HEK293 (cell line): ENCODE data around the gene HARS1.
A peak's percentile ranks its signal among the peaks of the same experiment; 100 is the strongest.

ENCODE experiments used
- GFI1B ChIP-seq: fragments of 450-650 bp; formaldehyde crosslinking; IDR thresholded peaks from 2 replicates; pipeline ENCODE4 v1.5.1; 2016; ENCODE audit warnings: missing biosample characterization, missing genetic modification characterization
- GLI2 ChIP-seq: fragments of 450-650 bp; formaldehyde crosslinking; IDR thresholded peaks from 2 replicates; pipeline ENCODE4; 2017; ENCODE audit warnings: missing biosample characterization, missing genetic modification characterization, low read depth, borderline replicate concordance
- GLI4 ChIP-seq: fragments of 450-650 bp; formaldehyde crosslinking; IDR thresholded peaks from 2 replicates; pipeline ENCODE4 v1.5.1; 2016; ENCODE audit warnings: missing biosample characterization, missing genetic modification characterization
- HOXC10 ChIP-seq: sonication (generic); formaldehyde crosslinking; IDR thresholded peaks from 2 replicates; pipeline ENCODE4 v1.8.1; 2023; ENCODE audit warnings: mild to moderate bottlenecking, missing genetic modification reagents
- MEIS1 ChIP-seq: sonication (generic); formaldehyde crosslinking; IDR thresholded peaks from 2 replicates; pipeline ENCODE4 v1.8.1; 2022; ENCODE audit warnings: missing genetic modification reagents, mild to moderate bottlenecking, borderline replicate concordance
- PRDM1 ChIP-seq: fragments of 450-650 bp; formaldehyde crosslinking; IDR thresholded peaks from 2 replicates; pipeline ENCODE4; 2016; ENCODE audit warnings: missing biosample characterization, missing genetic modification characterization
- SALL2 ChIP-seq: fragments of 450-650 bp; formaldehyde crosslinking; IDR thresholded peaks from 2 replicates; pipeline ENCODE4 v1.5.0; 2017; ENCODE audit warnings: missing biosample characterization, mild to moderate bottlenecking, missing genetic modification characterization, borderline replicate concordance
- ZNF121 ChIP-seq: fragments of 450-650 bp; formaldehyde crosslinking; IDR thresholded peaks from 2 replicates; pipeline ENCODE4 v1.5.1; 2016; ENCODE audit warnings: missing biosample characterization, missing genetic modification characterization
- ZNF132 ChIP-seq: fragments of 450-650 bp; formaldehyde crosslinking; IDR thresholded peaks from 2 replicates; pipeline ENCODE4 v1.5.1; 2017; ENCODE audit warnings: missing biosample characterization, missing genetic modification characterization, borderline replicate concordance
- ZNF133 ChIP-seq: fragments of 450-650 bp; formaldehyde crosslinking; IDR thresholded peaks from 2 replicates; pipeline ENCODE4 v1.5.1; 2016; ENCODE audit warnings: missing biosample characterization, missing genetic modification characterization
- ZNF174 ChIP-seq: fragments of 450-650 bp; formaldehyde crosslinking; IDR thresholded peaks from 2 replicates; pipeline ENCODE4 v1.5.0; 2017; ENCODE audit warnings: missing biosample characterization, mild to moderate bottlenecking, missing genetic modification characterization
- ZNF391 ChIP-seq: fragments of 450-650 bp; formaldehyde crosslinking; IDR thresholded peaks from 2 replicates; pipeline ENCODE4 v1.5.1; 2016; ENCODE audit warnings: low read depth, missing biosample characterization, missing genetic modification characterization, borderline replicate concordance
- ZNF394 ChIP-seq: fragments of 450-650 bp; formaldehyde crosslinking; IDR thresholded peaks from 2 replicates; pipeline ENCODE4 v1.5.1; 2016; ENCODE audit warnings: missing biosample characterization, missing genetic modification characterization, mild to moderate bottlenecking, moderate library complexity, borderline replicate concordance
- ZNF404 ChIP-seq: fragments of 450-650 bp; formaldehyde crosslinking; IDR thresholded peaks from 2 replicates; pipeline ENCODE4 v1.5.1; 2017; ENCODE audit warnings: missing biosample characterization, missing genetic modification characterization
- ZNF529 ChIP-seq: fragments of 450-650 bp; formaldehyde crosslinking; IDR thresholded peaks from 2 replicates; pipeline ENCODE4 v1.5.1; 2017; ENCODE audit warnings: missing genetic modification characterization, missing biosample characterization; ENCODE audit not compliant: insufficient replicate concordance
- ZNF548 ChIP-seq: fragments of 450-650 bp; formaldehyde crosslinking; IDR thresholded peaks from 2 replicates; pipeline ENCODE4 v1.5.1; 2016; ENCODE audit warnings: missing biosample characterization, missing genetic modification characterization
- ZNF555 ChIP-seq: fragments of 450-650 bp; formaldehyde crosslinking; conservative IDR thresholded peaks from 2 replicates; pipeline ENCODE4 v1.5.1; 2017; ENCODE audit warnings: missing biosample characterization, mild to moderate bottlenecking, missing genetic modification characterization, inconsistent platforms
- ZNF664 ChIP-seq: fragments of 450-650 bp; formaldehyde crosslinking; IDR thresholded peaks from 2 replicates; pipeline ENCODE4 v1.5.1; 2016; ENCODE audit warnings: missing biosample characterization, missing genetic modification characterization
- ZNF677 ChIP-seq: fragments of 450-650 bp; IDR thresholded peaks from 2 replicates; pipeline ENCODE4 v1.5.0; 2018; ENCODE audit warnings: missing biosample characterization, mild to moderate bottlenecking, missing genetic modification characterization, moderate library complexity
- ZNF791 ChIP-seq: fragments of 450-650 bp; formaldehyde crosslinking; IDR thresholded peaks from 2 replicates; pipeline ENCODE4 v1.5.1; 2016; ENCODE audit warnings: missing biosample characterization, missing genetic modification characterization
- TF ChIP-seq, protein P1 (sequence below): sonication (generic); formaldehyde crosslinking; IDR thresholded peaks from 2 replicates; pipeline ENCODE4 v1.8.1; 2022; ENCODE audit warnings: mild to moderate bottlenecking, moderate library complexity, missing genetic modification reagents
- TF ChIP-seq, protein P2 (sequence below): fragments of 450-650 bp; formaldehyde crosslinking; IDR thresholded peaks from 2 replicates; pipeline ENCODE4 v1.5.1; 2016; ENCODE audit warnings: missing biosample characterization, missing genetic modification characterization, borderline replicate concordance
- TF ChIP-seq, protein P3 (sequence below): fragments of 450-650 bp; formaldehyde crosslinking; IDR thresholded peaks from 2 replicates; pipeline ENCODE4 v1.5.1; 2016; ENCODE audit warnings: missing biosample characterization, missing genetic modification characterization
- TF ChIP-seq, protein P4 (sequence below): fragments of 450-650 bp; formaldehyde crosslinking; IDR thresholded peaks from 2 replicates; pipeline ENCODE4 v1.5.1; 2017; ENCODE audit warnings: missing biosample characterization, missing genetic modification characterization
- TF ChIP-seq, protein P5 (sequence below): fragments of 450-650 bp; formaldehyde crosslinking; conservative IDR thresholded peaks from 2 replicates; pipeline ENCODE4 v1.5.1; 2016; ENCODE audit warnings: low read depth, missing biosample characterization, missing genetic modification characterization
- TF ChIP-seq, protein P6 (sequence below): fragments of 450-650 bp; formaldehyde crosslinking; IDR thresholded peaks from 2 replicates; pipeline ENCODE4 v1.5.1; 2017; ENCODE audit warnings: missing biosample characterization, missing genetic modification characterization
- TF ChIP-seq, protein P7 (sequence below): fragments of 450-650 bp; formaldehyde crosslinking; IDR thresholded peaks from 2 replicates; pipeline ENCODE4 v1.5.1; 2016; ENCODE audit warnings: missing biosample characterization, missing genetic modification characterization

The HARS1 gene

DNA sequence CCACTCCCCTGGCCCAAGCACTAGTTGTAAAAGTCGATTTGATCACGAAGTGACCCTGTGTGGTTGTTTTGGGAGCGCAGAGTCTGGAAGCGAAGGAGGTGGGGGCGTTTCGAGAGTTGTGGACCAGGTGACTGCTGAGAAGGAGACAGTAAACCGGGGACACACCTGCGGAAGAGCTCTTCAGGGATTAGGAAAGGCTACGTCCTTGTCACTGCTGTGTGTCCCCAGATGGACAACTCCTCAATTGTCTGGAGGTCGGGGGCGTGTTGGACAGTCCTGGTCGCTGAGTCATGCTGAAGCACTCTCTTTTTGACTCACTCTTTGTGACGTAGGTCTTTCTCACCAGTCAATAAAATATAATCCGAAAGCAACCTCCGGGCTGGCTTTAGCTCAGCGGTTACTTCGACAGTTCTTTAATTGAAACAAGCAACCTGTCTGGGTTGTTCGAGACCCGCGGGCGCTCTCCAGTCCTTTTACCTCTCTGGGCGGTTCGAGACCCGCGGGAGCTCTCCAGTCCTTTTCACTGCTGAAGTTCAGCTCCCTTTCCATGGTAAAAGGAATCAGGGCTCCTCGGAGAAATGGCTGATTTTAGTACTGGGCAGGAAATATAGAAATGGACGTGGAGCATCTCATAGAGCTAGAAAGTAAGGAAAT is 19.9 kb upstream of the HARS1 start (continued):
- peak; percentile 94 for TF ChIP-seq ZNF391 (tag by site-specific recombination)
- no peak for TF ChIP-seq ZNF404
- no peak for TF ChIP-seq SALL2
- TF ChIP-seq ZNF677 (tag by site-specific recombination): no peak
- no peak for TF ChIP-seq ZNF133 (tag by site-specific recombination)
- TF ChIP-seq, protein P1, sequence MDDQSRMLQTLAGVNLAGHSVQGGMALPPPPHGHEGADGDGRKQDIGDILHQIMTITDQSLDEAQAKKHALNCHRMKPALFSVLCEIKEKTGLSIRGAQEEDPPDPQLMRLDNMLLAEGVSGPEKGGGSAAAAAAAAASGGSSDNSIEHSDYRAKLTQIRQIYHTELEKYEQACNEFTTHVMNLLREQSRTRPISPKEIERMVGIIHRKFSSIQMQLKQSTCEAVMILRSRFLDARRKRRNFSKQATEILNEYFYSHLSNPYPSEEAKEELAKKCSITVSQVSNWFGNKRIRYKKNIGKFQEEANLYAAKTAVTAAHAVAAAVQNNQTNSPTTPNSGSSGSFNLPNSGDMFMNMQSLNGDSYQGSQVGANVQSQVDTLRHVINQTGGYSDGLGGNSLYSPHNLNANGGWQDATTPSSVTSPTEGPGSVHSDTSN: no peak
- TF ChIP-seq, protein P2, sequence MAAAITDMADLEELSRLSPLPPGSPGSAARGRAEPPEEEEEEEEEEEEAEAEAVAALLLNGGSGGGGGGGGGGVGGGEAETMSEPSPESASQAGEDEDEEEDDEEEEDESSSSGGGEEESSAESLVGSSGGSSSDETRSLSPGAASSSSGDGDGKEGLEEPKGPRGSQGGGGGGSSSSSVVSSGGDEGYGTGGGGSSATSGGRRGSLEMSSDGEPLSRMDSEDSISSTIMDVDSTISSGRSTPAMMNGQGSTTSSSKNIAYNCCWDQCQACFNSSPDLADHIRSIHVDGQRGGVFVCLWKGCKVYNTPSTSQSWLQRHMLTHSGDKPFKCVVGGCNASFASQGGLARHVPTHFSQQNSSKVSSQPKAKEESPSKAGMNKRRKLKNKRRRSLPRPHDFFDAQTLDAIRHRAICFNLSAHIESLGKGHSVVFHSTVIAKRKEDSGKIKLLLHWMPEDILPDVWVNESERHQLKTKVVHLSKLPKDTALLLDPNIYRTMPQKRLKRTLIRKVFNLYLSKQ (tag by site-specific recombination): no peak
- no peak for TF ChIP-seq ZNF791
- TF ChIP-seq, protein P3, sequence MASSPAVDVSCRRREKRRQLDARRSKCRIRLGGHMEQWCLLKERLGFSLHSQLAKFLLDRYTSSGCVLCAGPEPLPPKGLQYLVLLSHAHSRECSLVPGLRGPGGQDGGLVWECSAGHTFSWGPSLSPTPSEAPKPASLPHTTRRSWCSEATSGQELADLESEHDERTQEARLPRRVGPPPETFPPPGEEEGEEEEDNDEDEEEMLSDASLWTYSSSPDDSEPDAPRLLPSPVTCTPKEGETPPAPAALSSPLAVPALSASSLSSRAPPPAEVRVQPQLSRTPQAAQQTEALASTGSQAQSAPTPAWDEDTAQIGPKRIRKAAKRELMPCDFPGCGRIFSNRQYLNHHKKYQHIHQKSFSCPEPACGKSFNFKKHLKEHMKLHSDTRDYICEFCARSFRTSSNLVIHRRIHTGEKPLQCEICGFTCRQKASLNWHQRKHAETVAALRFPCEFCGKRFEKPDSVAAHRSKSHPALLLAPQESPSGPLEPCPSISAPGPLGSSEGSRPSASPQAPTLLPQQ (tag by site-specific recombination): peak; percentile 85
- TF ChIP-seq ZNF132 (tag by site-specific recombination): no peak
- no peak for TF ChIP-seq ZNF548 (tag by site-specific recombination)
- TF ChIP-seq GFI1B (tag by site-specific recombination): no peak
- TF ChIP-seq PRDM1 (tag by site-specific recombination): peak; percentile 86
- no peak for TF ChIP-seq ZNF664 (tag by site-specific recombination)
- TF ChIP-seq GLI2 (tag by site-specific recombination): no peak
- TF ChIP-seq, protein P4, sequence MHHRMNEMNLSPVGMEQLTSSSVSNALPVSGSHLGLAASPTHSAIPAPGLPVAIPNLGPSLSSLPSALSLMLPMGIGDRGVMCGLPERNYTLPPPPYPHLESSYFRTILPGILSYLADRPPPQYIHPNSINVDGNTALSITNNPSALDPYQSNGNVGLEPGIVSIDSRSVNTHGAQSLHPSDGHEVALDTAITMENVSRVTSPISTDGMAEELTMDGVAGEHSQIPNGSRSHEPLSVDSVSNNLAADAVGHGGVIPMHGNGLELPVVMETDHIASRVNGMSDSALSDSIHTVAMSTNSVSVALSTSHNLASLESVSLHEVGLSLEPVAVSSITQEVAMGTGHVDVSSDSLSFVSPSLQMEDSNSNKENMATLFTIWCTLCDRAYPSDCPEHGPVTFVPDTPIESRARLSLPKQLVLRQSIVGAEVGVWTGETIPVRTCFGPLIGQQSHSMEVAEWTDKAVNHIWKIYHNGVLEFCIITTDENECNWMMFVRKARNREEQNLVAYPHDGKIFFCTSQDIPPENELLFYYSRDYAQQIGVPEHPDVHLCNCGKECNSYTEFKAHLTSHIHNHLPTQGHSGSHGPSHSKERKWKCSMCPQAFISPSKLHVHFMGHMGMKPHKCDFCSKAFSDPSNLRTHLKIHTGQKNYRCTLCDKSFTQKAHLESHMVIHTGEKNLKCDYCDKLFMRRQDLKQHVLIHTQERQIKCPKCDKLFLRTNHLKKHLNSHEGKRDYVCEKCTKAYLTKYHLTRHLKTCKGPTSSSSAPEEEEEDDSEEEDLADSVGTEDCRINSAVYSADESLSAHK (tag by site-specific recombination): no peak
- TF ChIP-seq, protein P5, sequence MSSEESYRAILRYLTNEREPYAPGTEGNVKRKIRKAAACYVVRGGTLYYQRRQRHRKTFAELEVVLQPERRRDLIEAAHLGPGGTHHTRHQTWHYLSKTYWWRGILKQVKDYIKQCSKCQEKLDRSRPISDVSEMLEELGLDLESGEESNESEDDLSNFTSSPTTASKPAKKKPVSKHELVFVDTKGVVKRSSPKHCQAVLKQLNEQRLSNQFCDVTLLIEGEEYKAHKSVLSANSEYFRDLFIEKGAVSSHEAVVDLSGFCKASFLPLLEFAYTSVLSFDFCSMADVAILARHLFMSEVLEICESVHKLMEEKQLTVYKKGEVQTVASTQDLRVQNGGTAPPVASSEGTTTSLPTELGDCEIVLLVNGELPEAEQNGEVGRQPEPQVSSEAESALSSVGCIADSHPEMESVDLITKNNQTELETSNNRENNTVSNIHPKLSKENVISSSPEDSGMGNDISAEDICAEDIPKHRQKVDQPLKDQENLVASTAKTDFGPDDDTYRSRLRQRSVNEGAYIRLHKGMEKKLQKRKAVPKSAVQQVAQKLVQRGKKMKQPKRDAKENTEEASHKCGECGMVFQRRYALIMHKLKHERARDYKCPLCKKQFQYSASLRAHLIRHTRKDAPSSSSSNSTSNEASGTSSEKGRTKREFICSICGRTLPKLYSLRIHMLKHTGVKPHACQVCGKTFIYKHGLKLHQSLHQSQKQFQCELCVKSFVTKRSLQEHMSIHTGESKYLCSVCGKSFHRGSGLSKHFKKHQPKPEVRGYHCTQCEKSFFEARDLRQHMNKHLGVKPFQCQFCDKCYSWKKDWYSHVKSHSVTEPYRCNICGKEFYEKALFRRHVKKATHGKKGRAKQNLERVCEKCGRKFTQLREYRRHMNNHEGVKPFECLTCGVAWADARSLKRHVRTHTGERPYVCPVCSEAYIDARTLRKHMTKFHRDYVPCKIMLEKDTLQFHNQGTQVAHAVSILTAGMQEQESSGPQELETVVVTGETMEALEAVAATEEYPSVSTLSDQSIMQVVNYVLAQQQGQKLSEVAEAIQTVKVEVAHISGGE: no peak; the same call in 1 of the 2 replicates
- TF ChIP-seq, protein P6, sequence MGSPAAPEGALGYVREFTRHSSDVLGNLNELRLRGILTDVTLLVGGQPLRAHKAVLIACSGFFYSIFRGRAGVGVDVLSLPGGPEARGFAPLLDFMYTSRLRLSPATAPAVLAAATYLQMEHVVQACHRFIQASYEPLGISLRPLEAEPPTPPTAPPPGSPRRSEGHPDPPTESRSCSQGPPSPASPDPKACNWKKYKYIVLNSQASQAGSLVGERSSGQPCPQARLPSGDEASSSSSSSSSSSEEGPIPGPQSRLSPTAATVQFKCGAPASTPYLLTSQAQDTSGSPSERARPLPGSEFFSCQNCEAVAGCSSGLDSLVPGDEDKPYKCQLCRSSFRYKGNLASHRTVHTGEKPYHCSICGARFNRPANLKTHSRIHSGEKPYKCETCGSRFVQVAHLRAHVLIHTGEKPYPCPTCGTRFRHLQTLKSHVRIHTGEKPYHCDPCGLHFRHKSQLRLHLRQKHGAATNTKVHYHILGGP: no peak
- TF ChIP-seq, protein P7, sequence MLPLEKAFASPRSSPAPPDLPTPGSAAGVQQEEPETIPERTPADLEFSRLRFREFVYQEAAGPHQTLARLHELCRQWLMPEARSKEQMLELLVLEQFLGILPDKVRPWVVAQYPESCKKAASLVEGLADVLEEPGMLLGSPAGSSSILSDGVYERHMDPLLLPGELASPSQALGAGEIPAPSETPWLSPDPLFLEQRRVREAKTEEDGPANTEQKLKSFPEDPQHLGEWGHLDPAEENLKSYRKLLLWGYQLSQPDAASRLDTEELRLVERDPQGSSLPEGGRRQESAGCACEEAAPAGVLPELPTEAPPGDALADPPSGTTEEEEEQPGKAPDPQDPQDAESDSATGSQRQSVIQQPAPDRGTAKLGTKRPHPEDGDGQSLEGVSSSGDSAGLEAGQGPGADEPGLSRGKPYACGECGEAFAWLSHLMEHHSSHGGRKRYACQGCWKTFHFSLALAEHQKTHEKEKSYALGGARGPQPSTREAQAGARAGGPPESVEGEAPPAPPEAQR (tag by site-specific recombination): peak; percentile 83; the same call in 1 of the 2 replicates
- 0 out of 2 replicates have a peak, but pooled peaks have one; percentile 10 for TF ChIP-seq ZNF121 (tag by site-specific recombination)
- peak; percentile 75 for TF ChIP-seq ZNF394 (tag by site-specific recombination)
- no peak for TF ChIP-seq ZNF174 (tag by site-specific recombination)
- TF ChIP-seq ZNF555 (tag by site-specific recombination): no peak
- TF ChIP-seq ZNF529 (tag by site-specific recombination): no peak
- TF ChIP-seq HOXC10 (CRISPR knock-in tag): no peak
- no peak for TF ChIP-seq GLI4 (tag by site-specific recombination)
- no peak for TF ChIP-seq MEIS1
